HG03521 (cell line): ENCODE measurements around the gene OTOGL.
"Not testable (repeated sequence)": the region's sequence is repeated elsewhere in the genome, so short reads cannot be mapped to it uniquely, and the experiment has no call there.

Source experiments
- ATAC-seq: cut with Tn5 transposase; IDR thresholded peaks from one replicate; pipeline ENCODE4 v1.9.1; 2021; ENCODE audit warnings: mild to moderate bottlenecking, moderate library complexity; ENCODE audit not compliant: unreplicated experiment

The OTOGL gene

DNA sequence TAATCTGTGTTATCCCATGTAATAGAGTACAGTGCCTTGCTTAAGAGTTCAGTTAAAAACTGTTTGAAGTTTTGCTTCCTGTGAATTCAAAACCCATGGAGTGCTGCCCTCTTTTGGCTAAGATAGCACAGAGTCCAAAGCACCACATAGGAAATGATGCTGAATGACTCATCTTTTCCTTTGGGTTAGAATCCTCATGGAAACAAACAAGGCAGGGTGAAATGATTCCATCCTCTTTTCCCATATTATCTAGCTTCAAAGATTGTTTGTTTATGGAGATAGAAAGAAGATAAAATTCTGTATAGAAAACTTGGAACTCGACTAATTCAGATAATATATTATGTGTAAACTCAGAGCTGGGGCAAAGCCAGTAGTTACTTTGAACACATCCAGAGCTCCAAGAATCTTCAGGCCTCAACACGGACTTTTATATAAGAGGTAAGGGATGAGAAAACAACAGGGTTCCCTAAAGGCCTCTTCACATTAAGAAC lies 87.4 kb downstream of the OTOGL start:
- ATAC-seq = no peak

GRCh38 chr12:80187660-80188090 lies 88.3 kb downstream of the OTOGL start:
- ATAC-seq = no peak

DNA sequence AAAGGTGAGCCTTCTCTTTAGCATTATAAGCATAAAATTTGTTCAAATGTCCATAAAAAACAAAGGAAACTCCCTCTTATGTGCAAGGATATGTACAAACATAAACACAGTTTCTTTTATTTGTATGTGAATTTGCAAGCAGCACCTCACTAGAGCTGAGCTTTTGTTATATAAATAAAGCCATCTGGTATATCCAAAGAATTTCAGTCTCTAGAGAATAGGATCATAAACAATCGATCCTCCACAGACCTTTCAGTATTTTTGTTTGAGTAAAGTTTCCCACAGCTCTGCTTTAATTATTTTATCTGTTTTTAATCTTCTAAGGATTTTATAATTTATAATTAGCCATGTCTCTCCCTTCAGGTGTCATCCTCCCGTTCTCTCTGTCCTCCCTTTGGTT lies 89.2 kb downstream of the OTOGL start:
- ATAC-seq = no peak

DNA sequence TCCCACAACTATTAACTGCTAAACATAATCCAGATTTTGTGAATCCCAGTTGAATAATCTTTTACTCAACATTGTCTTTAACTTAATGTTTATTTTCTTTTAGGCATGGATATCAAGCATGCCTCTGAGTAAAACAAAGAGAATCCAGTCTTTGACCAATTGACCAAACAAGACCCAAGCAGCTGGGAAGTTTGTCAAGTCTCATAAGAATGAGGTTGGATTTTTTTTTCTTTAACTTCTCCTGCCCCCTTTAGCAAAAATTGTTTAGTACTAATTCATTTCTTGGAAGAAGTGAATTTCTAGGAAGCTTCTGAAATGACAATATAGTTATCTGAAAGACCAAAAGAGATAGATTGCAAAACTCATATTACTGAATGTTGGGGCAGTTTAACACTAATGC lies 89.9 kb downstream of the OTOGL start:
- ATAC-seq = no peak

- ATAC-seq = no peak
These were observed 90.7 kb downstream of the OTOGL start for GRCh38 chr12:80190001-80190400.

GRCh38 chr12:80192087-80192486 lies 92.8 kb downstream of the OTOGL start:
- no peak for ATAC-seq

DNA sequence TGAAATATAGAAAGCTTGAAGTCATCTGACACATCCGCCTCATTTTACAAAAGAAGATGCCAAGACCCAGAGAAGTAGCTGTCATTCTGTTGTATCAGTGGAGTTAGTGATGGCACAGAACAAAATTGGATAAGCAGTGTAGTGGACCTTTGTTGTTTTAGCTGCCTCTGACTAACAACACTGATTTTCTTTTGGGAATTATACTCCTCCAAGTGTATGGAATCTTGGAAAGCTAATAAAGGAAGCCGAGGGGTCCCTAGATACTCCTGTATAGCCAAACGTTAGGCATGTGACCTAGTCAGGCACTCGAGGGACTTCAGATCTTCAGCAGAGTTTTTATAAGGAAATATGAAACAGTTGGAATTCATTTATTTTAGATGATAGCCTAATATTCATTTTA lies 94.5 kb downstream of the OTOGL start:
- no peak for ATAC-seq

DNA sequence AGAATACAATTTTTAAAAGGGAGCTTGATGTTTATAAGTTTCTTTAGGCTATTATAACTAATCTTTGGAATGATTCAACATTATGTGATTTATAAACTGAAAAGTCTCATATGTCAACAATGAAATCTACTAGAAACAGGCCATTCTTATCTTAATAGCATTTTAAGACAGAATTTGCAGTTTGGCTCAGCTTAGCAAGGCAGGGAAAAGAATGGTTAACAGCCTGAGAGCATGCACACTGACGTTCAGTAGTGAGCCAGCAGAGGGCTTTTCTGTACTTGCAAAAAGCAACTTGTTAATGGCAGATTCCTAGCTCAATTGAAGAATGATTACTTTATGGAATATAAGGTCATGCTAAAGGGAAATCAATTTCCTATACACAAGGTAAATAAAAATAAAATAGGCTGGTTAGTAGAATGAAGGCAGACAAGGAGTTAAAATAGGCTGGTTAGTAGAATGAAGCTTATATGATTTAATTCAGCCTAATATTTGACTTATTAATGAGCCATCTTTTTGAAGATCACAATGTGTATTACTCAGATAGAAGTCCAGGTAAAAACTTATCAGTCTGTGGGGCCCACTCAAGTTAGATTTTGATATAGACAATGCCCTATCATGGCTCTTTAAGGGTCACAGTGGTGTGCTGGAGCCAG lies 95.9 kb downstream of the OTOGL start:
- ATAC-seq = no peak

DNA sequence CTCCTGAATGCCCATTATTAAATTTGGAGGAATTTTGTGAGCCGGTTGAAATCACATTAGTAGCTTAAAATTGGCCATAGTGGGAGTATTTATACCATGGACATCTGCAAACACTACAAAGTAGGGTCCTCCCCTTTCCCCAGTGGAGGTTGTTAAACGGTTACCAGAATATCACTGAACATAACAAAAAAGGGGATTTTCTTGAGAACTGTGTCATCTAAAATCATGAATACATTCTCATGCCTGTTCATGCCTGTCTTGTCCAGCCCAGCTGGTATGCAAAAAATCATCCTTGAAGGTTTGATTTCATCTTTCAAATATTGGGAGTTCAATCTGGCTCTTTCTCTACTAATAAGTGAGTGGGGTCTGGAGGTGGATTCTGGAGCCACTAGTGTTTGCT lies 96.4 kb downstream of the OTOGL start:
- ATAC-seq = no peak

GRCh38 chr12:80196419-80196818 lies 97.1 kb downstream of the OTOGL start:
- no peak for ATAC-seq

GRCh38 chr12:80198782-80199337 lies 99.5 kb downstream of the OTOGL start:
- ATAC-seq = no peak

DNA sequence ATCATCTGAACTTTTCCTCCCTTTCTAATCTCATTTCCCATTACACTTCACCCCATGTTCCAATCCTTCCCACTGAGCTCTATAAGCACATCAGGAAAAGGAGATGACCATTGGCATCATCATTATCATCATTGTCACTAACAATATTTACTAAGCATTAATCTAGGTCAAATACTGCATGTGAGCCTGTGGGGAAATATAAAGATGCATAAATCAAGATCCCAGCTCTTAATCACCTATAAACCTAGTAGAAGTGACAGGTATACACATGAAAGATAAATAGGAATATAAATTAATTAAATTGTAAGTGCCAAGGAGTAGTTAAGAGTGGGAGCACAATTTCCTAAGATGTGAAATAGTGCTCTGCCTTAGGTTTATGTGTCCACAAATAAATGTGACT lies 100.6 kb downstream of the OTOGL start:
- no peak for ATAC-seq

GRCh38 chr12:80200414-80200813 lies 101.1 kb downstream of the OTOGL start:
- ATAC-seq = no peak

GRCh38 chr12:80201908-80202307 lies 102.6 kb downstream of the OTOGL start:
- no peak for ATAC-seq

DNA sequence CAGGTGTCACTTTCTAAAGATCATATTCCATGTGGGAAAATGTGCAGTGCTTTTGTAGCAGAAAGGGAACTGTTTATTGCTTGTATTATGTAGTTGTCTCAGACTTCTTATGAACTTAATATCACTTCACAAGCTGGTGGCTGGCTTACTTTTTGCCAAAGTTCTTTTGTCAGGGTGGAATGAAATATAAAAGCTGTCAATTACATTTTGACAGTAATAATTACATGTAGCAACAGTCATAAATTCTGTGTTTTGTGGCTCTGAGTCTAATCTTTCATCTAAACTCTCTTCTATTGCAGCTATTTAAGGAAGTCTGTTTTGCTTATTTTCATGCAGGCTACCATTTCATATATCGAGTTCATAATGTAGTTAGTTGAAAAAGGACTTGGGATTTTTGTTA lies 106.6 kb downstream of the OTOGL start:
- no peak for ATAC-seq

GRCh38 chr12:80208071-80208470 lies 108.7 kb downstream of the OTOGL start:
- ATAC-seq = no peak

DNA sequence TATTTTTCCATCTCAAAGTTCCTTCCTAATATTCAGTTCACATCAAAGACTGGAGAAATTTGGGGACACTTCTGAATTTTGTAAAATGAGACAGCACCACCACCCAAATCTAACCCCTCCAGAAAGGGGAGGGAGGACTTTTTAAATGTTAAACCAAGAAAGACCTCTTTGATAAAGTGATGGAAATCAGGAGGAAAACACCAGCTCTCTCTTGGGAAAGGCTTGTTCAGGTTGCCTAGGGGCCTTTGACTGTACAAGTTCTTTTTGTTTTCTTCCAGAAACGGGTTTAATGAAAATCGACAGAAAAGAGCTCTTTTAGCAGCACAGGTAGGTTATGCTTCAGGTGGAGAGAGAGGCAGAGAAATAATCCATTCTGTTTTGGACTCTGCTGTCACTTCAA lies 112.3 kb downstream of the OTOGL start:
- no peak for ATAC-seq

DNA sequence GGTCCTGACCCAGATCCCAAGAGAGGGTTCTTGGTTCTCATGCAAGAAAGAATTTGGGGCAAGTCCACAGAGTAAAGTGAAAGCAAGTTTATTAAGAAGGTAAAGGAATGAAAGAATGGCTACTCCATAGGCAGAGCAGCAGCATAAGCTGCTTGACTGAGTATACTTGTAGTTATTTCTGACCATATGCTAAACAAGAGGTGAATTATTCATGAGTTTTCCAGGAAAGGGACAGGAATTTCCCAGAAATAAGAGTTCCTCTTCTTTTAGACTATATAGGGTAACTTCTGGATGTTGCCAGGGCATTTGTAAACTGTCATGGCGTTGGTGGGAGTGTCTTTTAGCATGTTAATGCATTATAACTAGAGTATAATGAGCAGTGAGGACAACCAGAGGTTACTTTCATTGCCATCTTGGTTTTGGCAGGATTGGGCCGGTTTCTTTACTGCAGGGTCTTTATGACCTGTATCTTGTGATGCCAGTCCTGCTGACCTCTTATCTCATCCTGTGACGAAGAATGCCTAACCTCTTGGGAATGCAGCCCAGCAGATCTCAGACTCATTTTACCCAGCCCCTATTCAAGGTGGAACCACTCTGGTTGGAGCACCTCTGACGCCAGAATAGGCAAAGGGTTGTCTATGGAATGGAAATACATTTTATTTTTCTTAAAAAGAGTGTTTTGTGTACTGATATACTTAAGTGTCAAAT lies 113.8 kb downstream of the OTOGL start:
- ATAC-seq = no peak

GRCh38 chr12:80213871-80214270 lies 114.5 kb downstream of the OTOGL start:
- ATAC-seq = no peak

- ATAC-seq = peak; percentile 49
These were observed 117.7 kb downstream of the OTOGL start for GRCh38 chr12:80217011-80217535.

DNA sequence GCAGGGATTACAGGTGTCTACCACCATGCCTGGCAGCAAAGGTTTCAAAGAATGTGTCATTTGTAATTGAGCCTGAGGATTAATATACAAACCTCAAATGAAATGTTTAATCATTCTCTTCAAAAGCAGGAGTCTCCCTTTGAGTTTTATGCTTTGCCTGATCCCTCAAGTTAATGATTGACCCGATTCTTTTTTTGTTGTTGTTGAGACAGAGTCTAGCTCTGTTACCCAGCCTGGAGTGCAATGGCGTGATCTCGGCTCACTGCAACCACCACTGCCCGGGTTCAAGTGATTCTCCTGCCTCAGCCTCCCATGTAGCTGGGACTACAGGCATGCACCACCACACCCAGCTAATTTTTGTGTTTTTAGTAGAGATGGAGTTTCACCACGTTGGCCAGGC lies 119.6 kb downstream of the OTOGL start:
- not testable (repeated sequence) for ATAC-seq

DNA sequence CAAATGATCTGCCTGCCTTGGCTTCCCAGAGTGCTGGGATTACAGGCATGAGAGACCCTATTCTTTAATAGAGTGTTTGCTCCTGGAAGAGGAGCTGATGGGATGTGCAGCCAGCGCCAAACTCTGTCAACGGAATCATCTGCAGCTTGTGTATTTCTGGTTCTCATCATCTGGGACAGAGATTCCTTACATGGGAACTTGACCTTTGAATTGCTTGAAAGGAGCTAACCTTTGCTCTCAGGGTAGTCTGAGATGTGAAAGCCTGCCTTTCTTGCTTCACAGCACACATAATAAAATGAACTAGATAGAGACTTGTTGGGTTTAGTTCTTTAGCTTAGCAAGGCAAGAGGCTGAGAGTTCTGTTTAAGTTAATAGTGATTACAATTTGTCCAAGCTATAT lies 120.0 kb downstream of the OTOGL start:
- ATAC-seq = no peak
